Activated T-helper 1 cell treated with anti-CD3 and anti-CD28 coated beads, Interleukin-12 subunit alpha, Interleukin-12 subunit beta, Interleukin-2, Interleukin-4 antibody, amounts not matched to agents 30 ng/mL and 10 ng/mL and 1 ng/mL, durations not matched to agents 14 hours and 24 hours and 36 hours (primary cell): ENCODE results near the gene IRF9. TPM values are rescaled to one million over a fixed set of nuclear protein-coding genes. Genes with fewer than 3 reads are reported as not detected.
A peak's percentile ranks its signal among the peaks of the same experiment; 100 is the strongest.

Experiments used
- DNase-seq: peaks from one replicate; pipeline ENCODE4 v3.0.0; 2021; ENCODE audit warnings: low spot score
- H3K27ac Mint-ChIP-seq: one replicate; pipeline ENCODE4 v1.8.0; 2021; ENCODE audit warnings: mild to moderate bottlenecking, mixed read lengths
- H3K27me3 Mint-ChIP-seq: one replicate; pipeline ENCODE4 v1.8.0; 2022; ENCODE audit warnings: mild to moderate bottlenecking, moderate library complexity, mixed read lengths; ENCODE audit not compliant: insufficient read depth
- H3K36me3 Mint-ChIP-seq: one replicate; pipeline ENCODE4 v1.8.0; 2021; ENCODE audit warnings: low read depth, mixed read lengths
- H3K4me1 Mint-ChIP-seq: one replicate; pipeline ENCODE4 v1.8.0; 2021; ENCODE audit warnings: low read depth, mixed read lengths
- H3K4me3 Mint-ChIP-seq: one replicate; pipeline ENCODE4 v1.8.0; 2021; ENCODE audit warnings: mild to moderate bottlenecking, moderate library complexity, mixed read lengths
- H3K9me3 Mint-ChIP-seq: one replicate; pipeline ENCODE4 v1.8.0; 2021; ENCODE audit warnings: mixed read lengths
- intact Hi-C: fragments of 100-400 bp; cut with micrococcal nuclease; formaldehyde crosslinking; loops from one replicate; pipeline ENCODE4 v1.15.1; 2024
- total RNA-seq: library from RNA; stranded (reverse); gene quantifications from 2 replicates; pipeline ENCODE4 v1.2.3, GENCODE V29; 2022

Gene IRF9
- total RNA-seq: 130 and 152 TPM in 2 replicates

- DNase-seq: peak; percentile 98
- intact Hi-C loops: loop anchor here (1.0 to 5.0 kb wide), 15 partner anchors 8 to 271 kb away; partner anchors contain the start of genes CARMIL3, CHMP4A, DHRS1 and EMC9
- peak within 1 kb of the TSS; percentile 99 for H3K4me3 Mint-ChIP-seq
- H3K36me3 Mint-ChIP-seq: peaks cover 64% of the 10 kb centered on the region
- H3K4me1 Mint-ChIP-seq: peaks cover 60% of the 10 kb centered on the region
- no peaks in the 10 kb centered on the region for H3K9me3 Mint-ChIP-seq
- H3K27ac Mint-ChIP-seq: peak within 1 kb of the TSS; percentile 99
- H3K27me3 Mint-ChIP-seq: peaks cover 4% of the 10 kb centered on the region
These were observed at the start of gene IRF9 for GRCh38 chr14:24160850-24161804. IRF9 (plus strand) TSS chr14:24161265; CDS start chr14:24162145, 880 bp downstream.

DNA sequence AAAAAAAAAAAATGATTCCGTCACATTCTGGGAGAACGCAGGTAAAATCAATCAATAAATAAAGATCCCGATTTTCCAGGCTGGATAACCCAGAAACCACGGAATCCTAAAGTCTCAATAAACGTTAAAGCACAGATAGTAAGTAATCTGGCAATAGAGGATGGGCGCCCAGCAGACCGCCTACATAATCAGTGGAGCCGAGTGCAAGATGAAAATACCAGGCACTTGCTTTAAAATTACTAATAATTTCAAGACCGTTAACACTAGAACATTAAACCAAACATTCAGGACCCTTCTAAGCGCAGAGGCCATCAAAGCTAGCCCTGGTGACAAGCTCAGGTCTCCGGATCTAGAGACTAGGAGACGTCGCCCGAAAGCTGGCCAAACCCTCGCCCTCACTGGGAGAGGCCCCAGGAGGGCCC, 47.7 kb upstream of the IRF9 start:
- Mint-ChIP-seq H3K4me1 (peaks cover 42% of the 10 kb centered on the region), H3K27ac (peak overlapping the region; percentile 98), H3K9me3 (no peaks in the 10 kb centered on the region), H3K27me3 (no peaks in the 10 kb centered on the region), H3K36me3 (peaks cover 22% of the 10 kb centered on the region), H3K4me3 (peak overlapping the region; percentile 99)
- no peak for DNase-seq
- intact Hi-C loops: loop anchor here (5.0 to 10.0 kb wide), 4 partner anchors 329 to 789 kb away; partner anchors contain the start of genes NGDN, PABPN1, SDR39U1 and THTPA

- intact Hi-C loops: loop anchor here (1.0 to 10.0 kb wide), 13 partner anchors 20 to 789 kb away; partner anchors contain the start of genes CHMP4A, DHRS4L2, EMC9 and NGDN
- Mint-ChIP-seq H3K27me3 (no peaks in the 10 kb centered on the region), H3K27ac (peak overlapping the region; percentile 98), H3K4me1 (peaks cover 36% of the 10 kb centered on the region), H3K9me3 (no peaks in the 10 kb centered on the region), H3K4me3 (peak overlapping the region; percentile 99), H3K36me3 (peaks cover 26% of the 10 kb centered on the region)
- peak; percentile 76 for DNase-seq
These were observed 47.1 kb upstream of the IRF9 start for GRCh38 chr14:24113801-24114531.

- intact Hi-C loops: loop anchor here (1.0 to 10.0 kb wide), 18 partner anchors 20 to 790 kb away; partner anchors contain the start of genes CHMP4A, DHRS1, DHRS4L2 and EMC9
- H3K27me3 Mint-ChIP-seq: no peaks in the 10 kb centered on the region
- peak; percentile 98 for DNase-seq
- peak within 1 kb of the TSS; percentile 99 for H3K4me3 Mint-ChIP-seq
- peak within 1 kb of the TSS; percentile 98 for H3K27ac Mint-ChIP-seq
- peaks cover 33% of the 10 kb centered on the region for H3K36me3 Mint-ChIP-seq
- no peaks in the 10 kb centered on the region for H3K9me3 Mint-ChIP-seq
- peaks cover 34% of the 10 kb centered on the region for H3K4me1 Mint-ChIP-seq
These were observed 46.3 kb upstream of the IRF9 start, which contains the start of the genes DCAF11 and NRL for GRCh38 chr14:24114532-24115421. DCAF11 (plus strand) TSS chr14:24114777; CDS start chr14:24115595, 818 bp downstream. NRL (minus strand) TSS chr14:24114949; CDS start chr14:24082848, 32,101 bp downstream.

DNA sequence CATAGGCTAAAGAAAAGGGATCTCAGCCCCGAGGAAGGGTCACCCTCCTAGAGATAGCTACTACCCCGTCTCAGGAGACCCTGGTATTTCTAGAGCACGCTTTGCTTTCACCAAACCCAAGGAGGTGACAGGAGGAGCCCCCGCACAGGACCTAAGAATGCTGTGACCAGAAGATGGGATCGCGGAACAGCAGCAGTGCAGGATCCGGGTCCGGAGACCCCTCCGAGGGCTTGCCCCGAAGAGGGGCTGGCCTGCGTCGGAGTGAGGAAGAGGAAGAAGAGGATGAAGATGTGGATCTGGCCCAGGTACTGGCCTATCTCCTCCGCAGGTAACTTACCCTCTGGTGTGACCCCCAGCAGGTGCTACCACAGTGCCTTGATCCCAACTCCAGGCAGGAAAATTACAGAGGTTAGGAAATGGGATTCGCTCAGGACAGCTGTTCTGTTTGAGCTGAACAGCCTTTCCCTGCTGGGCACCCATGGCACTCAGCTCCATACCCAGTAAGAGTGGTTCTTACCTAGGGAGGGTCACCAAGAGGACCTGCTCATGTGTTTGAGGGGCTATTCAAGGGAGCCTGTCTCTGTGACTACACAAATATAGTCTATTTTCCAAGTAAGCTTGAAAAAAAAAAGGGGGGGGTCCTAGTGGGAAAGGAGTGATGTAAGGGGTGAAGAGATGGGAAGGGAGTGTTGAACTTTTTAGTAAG, 45.5 kb upstream of the IRF9 start:
- intact Hi-C loops: loop anchor here (1.0 to 10.0 kb wide), 7 partner anchors 21 to 791 kb away; partner anchors contain the start of genes DHRS1, GMPR2, IPO4 and IRF9
- no peak for DNase-seq
- Mint-ChIP-seq H3K4me3 (peak overlapping the region; percentile 99), H3K36me3 (peaks cover 33% of the 10 kb centered on the region), H3K27ac (peak overlapping the region; percentile 98), H3K27me3 (no peaks in the 10 kb centered on the region), H3K9me3 (no peaks in the 10 kb centered on the region), H3K4me1 (peaks cover 34% of the 10 kb centered on the region)

- peak overlapping the region; percentile 98 for H3K27ac Mint-ChIP-seq
- no peaks in the 10 kb centered on the region for H3K27me3 Mint-ChIP-seq
- H3K4me3 Mint-ChIP-seq: peak overlapping the region; percentile 99
- peaks cover 34% of the 10 kb centered on the region for H3K4me1 Mint-ChIP-seq
- peaks cover 39% of the 10 kb centered on the region for H3K36me3 Mint-ChIP-seq
- intact Hi-C loops: loop anchor here (10.0 kb wide), 2 partner anchors 651 to 791 kb away; partner anchors contain the start of genes NGDN and PABPN1
- no peak for DNase-seq
- H3K9me3 Mint-ChIP-seq: no peaks in the 10 kb centered on the region
These were observed 44.8 kb upstream of the IRF9 start for GRCh38 chr14:24116128-24116814.

- Mint-ChIP-seq H3K27ac (no peak overlapping the region), H3K27me3 (no peaks in the 10 kb centered on the region), H3K4me1 (peaks cover 34% of the 10 kb centered on the region), H3K9me3 (no peaks in the 10 kb centered on the region), H3K36me3 (peaks cover 42% of the 10 kb centered on the region), H3K4me3 (peak overlapping the region; percentile 99)
- intact Hi-C loops: loop anchor here (10.0 kb wide), 2 partner anchors 652 to 792 kb away; partner anchors contain the start of genes NGDN and PABPN1
- no peak for DNase-seq
These were observed 43.9 kb upstream of the IRF9 start for GRCh38 chr14:24117179-24117578.

GRCh38 chr14:24119691-24120090, 41.4 kb upstream of the IRF9 start:
- Mint-ChIP-seq H3K27me3 (no peaks in the 10 kb centered on the region), H3K9me3 (no peaks in the 10 kb centered on the region), H3K4me1 (peaks cover 28% of the 10 kb centered on the region), H3K36me3 (peaks cover 60% of the 10 kb centered on the region), H3K4me3 (no peak overlapping the region), H3K27ac (no peak overlapping the region)
- DNase-seq: no peak
- intact Hi-C loops: loop anchor here (10.0 kb wide), 2 partner anchors 655 to 795 kb away; partner anchors contain the start of genes NGDN and PABPN1

DNA sequence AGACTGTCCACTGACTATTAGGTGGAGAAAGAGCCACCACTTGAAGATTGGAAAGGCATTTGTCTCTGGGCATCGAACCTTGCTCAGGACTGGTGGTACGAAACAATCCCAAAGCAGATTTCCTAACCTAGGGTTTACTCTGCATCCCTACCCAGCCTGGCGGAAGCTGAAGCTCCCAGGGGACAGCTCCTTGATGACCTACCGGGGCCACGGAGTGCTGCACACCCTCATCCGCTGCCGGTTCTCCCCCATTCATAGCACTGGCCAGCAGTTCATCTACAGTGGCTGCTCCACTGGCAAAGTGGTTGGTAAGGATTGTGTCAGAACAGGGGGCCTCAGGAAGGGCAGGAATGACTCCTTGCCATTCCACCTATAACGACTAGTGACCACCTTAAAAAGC, 39.9 kb upstream of the IRF9 start:
- no peak overlapping the region for H3K4me3 Mint-ChIP-seq
- no peaks in the 10 kb centered on the region for H3K27me3 Mint-ChIP-seq
- no peaks in the 10 kb centered on the region for H3K9me3 Mint-ChIP-seq
- peaks cover 57% of the 10 kb centered on the region for H3K36me3 Mint-ChIP-seq
- intact Hi-C loops: no loop called here
- H3K4me1 Mint-ChIP-seq: peaks cover 16% of the 10 kb centered on the region
- DNase-seq: no peak
- no peak overlapping the region for H3K27ac Mint-ChIP-seq

DNA sequence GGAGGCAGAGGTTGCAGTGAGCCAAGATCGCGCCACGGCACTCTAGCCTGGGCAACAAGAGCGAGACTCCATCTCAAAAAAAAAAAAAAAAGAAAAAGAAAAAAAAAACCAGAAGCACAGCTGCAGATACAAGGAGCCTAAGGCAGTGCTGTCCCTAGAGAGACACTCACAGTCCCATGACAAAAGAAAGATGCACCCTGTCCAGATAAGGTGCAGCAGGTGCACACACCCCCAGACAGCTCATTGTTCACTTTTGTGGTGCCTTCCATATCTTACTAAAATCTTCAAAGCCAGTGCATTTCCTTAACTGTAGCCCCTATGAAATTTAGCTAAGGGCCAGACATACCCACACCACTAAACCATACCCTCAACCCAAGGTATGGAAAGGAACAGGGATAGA, 38.6 kb upstream of the IRF9 start:
- H3K36me3 Mint-ChIP-seq: peaks cover 53% of the 10 kb centered on the region
- H3K4me3 Mint-ChIP-seq: no peak overlapping the region
- DNase-seq: no peak
- peaks cover 7% of the 10 kb centered on the region for H3K4me1 Mint-ChIP-seq
- H3K27me3 Mint-ChIP-seq: no peaks in the 10 kb centered on the region
- no peaks in the 10 kb centered on the region for H3K9me3 Mint-ChIP-seq
- no peak overlapping the region for H3K27ac Mint-ChIP-seq
- intact Hi-C loops: no loop called here

DNA sequence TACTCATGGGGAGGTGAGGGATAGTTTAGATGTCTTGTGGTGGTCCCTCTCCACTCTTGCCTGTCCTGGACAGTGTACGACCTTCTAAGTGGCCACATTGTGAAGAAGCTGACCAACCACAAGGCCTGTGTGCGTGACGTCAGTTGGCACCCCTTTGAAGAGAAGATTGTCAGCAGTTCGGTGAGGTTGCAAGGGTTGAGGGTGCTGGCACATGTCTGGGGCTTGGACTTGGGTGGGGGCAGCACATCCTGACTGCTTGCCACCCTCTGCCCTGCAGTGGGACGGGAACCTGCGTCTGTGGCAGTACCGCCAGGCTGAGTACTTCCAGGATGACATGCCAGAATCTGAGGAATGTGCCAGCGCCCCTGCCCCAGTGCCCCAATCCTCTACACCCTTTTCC, 38.2 kb upstream of the IRF9 start:
- H3K9me3 Mint-ChIP-seq: no peaks in the 10 kb centered on the region
- intact Hi-C loops: no loop called here
- no peak overlapping the region for H3K4me3 Mint-ChIP-seq
- H3K4me1 Mint-ChIP-seq: peaks cover 2% of the 10 kb centered on the region
- no peak for DNase-seq
- no peak overlapping the region for H3K27ac Mint-ChIP-seq
- peaks cover 49% of the 10 kb centered on the region for H3K36me3 Mint-ChIP-seq
- no peaks in the 10 kb centered on the region for H3K27me3 Mint-ChIP-seq
